Measurements from ENCODE around the gene DNAJC5.
"Not testable (repeated sequence)": the region's sequence is repeated elsewhere in the genome, so short reads cannot be mapped to it uniquely, and the experiment has no call there.

DNAJC5 gene

DNA sequence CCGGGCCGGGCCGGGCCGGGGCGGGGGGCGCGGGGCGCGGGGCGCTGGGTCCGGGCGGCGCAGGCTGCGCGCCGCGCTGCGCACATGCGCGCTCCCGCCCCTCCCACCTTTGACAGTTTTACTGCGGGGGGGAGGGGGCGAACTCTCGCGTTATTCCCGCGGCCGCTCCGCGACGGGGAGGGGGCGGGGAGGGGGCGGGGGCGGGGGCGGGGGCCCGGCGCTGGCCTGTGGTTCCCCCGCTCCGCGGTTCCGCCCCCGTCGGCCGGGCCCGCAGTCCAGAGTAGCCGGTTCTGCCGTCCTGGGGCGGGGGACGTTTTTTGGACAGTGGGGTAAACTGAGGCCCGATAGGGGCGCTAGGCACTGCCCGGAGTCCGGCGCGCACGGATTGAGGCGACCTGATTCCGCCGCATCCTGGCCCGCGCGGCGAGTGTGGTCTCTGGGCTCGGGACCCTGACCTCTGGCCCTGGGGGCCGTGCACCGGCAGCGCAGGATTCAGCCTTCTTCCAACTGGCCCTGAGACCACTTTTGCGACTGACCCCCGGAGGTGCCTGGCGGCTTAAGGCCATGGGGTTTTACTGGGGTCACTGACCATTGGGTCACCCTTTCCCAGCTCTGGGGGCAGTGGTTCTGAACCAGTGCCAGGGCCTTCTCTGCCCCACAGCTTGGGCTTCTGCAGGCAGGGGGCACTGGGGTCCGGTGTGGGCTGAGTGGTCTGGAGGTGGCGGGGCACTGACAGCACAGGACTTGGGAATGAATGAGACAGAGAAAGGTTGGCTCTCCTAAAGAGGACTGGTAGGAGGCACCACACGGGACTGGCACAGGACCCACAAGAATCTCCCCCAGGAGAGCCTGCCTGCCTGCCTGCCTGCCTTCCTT, 75.2 kb downstream of the DNAJC5 start, which contains the start of gene ZNF512B:
Gene ZNF512B (minus strand): TSS at position 93 of the 876 bp plus-strand sequence. CDS start 1,980 bp downstream, outside the sequence.
- DNase-seq: no peak

DNA sequence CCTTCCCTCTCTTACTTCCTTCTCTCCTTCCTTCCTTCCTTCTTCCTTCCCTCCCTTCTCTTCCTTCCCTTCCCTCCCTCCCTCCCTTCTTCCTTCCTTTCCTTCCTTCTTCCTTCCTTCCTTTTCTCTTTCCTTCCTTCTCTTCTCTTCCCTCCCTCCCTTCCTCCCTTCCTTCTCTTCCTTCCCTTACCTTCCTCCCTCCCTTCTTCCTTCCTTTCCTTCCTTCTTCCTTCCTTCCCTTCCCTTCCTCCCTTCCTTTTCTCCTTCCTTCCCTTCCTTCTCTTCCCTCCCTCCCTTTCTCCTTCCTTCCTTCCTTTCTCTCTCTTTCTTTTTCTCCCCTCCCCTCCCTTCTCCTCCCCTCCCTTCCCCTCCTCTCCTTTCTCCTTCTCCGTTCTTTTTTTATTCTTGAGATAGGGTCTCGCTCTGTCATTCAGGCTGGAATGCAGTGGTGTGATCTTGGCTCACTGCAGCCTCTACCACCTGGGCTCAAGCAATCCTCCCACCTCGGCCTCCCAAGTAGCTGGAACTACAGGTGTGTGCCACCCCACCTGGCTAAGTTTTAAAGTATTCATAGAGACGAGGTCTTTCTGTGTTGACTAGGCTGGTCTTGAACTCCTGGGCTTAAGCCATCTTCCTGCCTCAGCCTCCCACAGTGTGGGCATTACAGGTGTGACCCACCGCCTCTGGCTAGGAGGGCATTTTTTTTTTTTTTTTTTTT, 75.9 kb downstream of the DNAJC5 start:
- no peak for DNase-seq

DNA sequence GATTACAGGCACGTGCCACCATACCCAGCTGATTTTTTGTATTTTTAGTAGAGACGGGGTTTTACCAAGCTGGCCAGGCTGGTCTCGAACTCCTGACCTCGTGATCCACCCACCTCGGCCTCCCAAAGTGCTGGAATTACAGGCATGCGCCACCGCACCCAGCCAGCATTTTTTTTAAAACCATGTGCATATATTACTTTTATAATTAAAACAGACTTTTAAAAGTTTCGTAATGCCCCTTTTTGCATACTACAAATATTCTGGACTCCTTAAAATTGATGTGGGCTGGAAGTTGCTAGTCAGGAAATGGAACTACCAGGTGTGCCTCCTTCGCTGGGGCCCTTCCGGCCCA, 77.0 kb downstream of the DNAJC5 start:
- DNase-seq: not testable (repeated sequence)

DNA sequence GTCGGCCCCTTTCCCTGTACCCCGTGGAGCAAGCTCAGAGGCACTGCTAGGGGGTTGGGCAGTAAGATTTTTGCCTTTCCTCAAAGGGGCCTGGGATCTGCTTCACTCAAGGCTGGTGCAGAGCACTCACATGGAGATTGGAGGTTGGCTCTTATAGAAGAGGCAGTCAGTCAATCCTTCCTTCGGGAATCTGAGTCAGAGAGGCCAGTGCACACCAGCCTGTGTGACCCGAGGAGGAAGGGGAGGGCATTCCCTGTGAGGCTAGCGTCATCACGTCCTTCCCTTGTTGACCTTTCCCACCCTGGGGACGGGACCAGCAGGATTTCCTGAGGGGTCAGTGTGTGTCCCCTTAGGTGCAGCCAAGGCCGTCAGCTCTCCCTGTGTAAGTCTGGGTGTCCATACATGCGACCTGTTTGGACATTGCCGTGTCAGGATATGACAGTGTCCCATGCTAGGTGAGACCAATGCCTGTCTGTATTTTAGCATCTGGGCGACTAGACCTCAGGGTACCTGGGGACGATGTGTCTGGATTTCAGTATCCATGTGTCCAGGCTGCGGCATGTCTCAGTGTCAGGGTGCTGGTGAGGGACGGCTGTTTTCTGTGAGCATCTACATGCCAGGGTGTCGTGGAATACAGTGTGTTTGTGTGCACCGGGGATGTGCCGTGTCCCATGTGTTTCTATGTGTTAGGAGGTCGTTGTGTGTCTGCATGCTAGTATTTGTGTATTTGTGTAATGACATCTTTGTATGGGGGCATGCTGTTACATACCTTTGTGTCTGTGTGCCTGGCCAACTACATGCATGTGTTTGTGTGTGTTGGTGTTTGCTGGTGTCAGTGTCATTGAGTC, 77.6 kb downstream of the DNAJC5 start:
- no peak for DNase-seq

DNA sequence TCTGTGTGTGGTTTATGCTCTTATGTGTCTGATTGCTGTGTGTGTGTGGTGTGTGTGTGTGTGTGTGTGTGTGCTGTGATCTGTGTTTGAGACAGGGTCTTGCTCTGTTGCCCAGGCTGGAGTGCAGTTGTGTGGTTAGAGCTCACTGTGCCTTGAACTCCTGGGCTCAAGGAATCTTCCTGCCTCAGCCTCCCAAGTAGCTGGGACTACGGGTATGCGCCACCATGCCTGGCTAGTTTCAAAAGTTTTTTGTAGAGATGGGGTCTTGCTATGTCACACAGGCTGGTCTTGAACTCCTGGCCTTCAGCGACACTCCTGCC, 78.2 kb downstream of the DNAJC5 start:
- no peak for DNase-seq

DNA sequence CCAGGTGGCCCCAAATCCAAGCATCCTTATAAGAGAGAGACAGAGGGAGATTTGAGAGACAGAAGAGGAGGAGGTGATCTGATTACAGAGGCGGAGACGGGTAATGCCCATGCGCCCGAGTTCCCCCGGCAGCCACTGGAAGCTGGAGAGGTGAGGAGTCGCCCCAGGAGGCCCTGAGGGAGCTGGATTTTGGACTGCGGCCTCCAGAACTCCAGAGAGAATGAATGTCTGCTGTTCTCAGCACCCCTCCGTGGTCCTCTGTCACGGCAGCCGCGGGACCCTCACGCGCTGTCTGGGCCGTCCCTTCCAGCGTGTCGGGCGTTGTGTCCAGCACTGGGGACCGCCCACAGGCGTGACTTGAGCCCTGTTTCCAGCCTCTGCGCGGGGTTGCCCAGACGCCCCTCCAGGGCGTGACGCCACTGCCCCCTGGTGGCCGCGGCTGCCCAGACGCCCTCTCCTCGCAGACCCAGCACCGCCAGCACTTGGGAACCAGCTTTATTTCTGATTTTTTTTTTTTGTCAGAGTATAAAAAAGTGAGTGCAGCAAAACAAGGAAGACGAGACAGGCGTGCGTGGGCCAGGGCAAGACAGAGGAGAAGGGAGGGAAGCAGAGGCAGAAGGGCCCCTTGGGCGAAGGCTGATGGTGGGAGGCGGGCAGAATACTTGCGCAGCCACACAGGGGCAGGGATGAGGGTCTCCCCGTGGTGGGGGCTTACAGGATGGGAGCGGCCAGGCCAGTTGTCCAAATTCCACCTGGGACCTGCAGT, 78.9 kb downstream of the DNAJC5 start:
- peak; percentile 66 for DNase-seq

DNA sequence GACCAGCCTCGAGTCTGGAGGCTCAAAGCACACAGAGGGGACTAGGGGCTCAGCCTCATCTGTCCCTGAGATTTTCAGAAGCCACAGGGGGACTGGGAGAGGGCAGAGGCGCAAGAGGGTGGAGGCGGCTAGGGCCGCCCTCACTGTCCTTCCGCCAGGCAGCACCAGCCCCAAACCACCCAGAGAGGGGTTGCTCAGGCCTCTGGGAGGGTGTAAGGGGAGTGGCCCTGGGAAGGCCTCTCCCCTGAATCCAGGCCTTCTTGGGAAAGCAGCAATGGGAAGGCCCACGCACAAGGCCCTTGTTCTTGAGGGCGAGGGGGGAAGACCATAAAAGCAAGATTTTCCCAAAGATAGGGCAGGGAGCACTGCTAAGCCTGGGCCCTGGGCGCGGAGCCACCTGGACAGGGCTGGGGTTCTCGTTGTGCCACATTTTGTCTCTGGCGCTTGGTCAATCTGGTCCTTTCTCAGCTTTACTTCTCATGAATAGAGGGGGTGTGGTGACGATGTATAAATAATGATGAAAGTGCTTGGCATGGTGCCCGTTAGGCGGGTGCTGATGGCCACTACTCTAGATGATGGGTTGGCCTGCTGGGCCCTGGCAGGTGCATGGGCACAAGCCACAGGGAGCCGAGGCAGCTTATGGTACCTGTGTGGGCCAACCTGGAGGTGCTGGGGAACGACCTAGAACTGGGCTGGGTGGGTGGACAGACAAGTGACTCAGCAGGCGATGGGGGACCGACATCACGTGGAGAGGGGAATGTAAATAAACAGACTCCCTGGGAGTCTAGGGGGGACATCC, 79.7 kb downstream of the DNAJC5 start:
- no peak for DNase-seq

DNA sequence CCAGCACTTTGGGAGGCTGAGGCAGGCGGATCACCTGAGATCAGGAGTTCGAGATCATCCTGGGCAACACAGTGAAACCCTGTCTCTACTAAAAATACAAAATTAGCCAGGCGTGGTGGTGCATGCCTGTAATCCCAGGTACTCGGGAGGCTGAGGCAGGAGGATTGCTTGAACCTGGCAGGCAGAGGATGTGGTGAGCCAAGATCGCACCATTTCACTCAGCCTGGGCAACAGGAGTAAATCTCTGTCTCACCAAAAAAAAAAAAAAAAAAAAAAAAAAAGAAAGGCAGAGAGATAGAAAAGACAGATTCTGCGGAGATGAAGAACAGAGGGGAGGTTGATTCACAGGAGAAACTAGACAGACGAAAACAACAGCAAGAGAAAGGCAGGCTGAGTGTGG, 81.6 kb downstream of the DNAJC5 start:
- not testable (repeated sequence) for DNase-seq

DNA sequence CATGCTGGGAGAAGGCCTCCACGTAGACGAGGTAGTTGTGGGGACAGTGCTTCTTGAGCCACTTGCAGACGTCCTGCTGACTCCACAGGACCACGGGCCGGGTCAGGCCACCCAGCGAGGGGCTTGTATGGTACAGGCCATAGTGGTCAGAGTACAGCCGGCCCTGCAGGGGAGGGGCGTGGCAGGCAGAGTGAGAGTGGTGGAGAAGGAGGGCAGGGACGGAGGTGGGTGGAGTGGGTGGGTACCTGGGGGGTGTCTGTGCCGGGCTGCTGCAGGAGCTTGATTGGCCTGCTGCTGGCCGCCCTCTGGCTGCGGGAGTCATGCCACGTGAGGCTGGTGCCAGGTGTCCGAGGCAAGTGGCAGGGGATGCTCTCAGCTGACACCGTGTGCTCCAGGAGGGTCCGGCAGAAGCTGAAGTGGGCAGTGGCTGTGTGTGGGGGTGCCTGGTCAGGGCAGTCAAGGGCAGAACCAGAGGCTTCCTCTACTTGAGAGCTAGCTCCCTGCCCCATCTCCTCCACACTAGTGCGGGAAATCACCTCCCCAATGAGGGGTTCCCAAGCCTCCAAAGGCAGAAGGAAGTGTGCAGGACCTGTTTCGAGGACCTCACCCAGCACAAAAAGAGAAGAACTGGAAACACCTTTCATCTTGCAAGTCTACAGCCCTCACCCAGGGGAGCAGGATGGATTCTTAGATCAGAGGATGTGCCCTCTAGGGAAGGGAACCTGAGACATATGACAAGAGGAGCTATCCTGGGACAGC, 82.2 kb downstream of the DNAJC5 start:
- DNase-seq: no peak

DNA sequence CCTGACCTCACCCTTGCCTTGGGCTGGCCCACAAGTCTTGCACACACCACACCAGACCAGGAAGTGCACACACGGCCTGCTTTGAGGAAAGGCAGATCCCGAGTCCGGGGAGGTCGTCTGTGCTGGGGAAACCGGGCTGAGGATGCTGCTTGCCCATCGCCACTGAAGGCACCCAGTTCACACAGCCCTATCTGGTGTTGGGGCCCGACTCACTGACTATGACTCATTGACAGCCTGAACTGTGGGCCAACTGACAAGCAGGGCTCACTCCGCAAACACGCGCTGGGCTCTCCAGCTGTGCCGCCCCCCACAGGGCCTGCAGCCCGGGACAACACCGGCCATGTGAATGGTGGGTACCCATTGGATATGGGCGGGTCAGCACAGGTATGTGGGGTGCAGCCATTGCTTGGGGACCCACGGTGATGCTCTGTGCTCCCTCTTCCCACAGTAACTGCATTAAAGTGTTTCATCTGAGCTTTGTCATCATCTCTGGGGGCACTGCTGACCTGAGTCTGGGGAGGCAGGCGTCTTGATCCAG, 82.9 kb downstream of the DNAJC5 start:
- peak; percentile 87 for DNase-seq

DNA sequence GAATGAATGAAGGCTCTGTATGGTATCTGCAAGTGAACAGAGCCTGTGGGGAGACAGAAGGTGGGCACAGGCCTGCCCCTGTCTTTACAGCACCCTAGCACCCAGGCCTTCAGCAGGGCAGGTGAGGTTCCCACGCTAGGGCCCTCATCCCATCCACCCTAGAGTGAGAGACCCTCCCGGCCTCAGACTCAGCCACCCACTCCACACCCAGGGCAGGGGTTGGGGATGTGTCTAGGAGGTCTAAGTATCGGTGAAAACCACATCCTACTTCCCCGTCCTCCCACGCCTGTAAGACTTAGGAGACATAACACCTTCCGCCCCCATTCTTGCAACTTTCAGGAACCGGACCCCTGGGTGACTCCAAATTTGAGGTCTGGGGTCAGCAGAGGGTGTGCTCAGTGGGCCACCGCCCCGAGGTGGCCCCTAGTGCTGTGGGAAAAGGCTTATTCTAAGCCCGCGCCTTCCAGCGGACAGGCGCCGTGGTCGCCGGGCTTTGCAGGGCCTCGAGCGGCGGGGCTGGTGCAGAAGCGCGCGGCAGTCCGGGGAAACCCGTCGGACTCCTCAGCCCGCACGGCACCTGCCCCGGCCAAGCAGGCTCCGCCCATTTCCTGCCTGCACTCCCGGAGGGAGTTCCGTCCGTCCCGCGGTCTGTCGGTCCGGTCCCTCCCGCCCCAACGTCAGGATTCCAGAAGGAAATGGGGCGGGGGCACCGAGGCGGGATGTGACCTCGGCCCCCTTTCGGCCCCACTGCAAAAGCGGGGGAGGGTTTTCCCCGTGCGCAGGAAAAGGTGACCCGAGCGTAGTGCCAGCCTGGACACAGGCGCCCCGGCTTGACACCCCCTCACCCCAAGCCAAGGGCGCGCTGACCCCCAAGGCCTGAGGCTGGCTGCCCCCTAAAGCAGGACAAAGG, 83.6 kb downstream of the DNAJC5 start:
- peak; percentile 72 for DNase-seq

DNA sequence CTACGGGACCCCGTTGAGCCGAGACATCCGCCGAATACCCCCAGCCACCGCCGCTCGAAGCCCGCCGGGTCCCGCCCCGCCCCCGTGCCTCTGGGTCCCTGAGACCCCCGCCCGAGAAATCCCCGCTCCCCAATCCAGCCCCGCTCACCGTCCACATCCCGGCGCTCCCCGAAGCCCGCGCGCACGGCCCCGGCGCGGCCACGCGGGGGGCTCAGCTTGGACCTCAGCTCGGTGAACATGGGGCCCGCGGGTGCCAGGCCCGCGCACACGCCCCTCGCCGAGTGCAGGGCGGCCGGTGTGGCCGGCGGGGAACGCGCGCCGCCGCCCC, 84.3 kb downstream of the DNAJC5 start:
- no peak for DNase-seq

DNA sequence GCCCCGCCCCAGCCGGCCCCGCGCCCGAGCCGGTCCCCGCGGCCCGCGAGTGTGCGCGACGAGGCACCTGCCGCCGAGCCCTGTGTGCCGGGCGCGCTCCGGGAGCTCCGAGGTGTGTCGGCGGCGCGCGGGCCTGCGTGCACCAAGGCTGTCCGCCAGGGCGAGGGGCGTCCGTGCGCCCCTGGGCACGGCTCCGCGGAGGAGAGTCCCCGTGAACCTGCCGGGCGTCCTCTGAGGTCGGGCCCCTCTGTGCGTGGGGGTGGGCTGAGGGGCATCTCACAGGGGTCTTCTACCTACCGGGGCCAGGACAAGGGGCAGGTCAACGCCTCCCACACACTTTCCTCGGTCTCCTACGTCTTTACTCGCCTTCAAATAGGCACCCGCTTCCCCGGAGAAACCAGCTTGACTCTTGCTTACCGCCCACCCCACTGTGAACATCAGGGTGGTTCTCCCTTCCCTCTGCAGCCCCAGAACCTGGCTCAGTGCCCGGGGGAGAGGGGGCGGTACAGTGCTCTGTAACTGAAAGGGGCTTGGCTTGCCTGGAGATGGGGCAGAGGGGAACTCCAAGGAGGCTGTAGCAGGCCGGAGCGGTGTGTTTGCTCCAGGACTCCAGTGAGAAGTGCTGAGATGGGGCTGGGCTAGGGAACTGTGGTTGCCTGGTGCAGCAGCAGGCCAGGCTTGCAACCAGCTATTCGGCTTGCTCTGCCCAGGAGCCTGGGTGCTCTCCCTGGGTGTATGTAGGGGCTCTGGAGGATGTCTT, 84.8 kb downstream of the DNAJC5 start, which contains the start of gene SAMD10:
Gene SAMD10 (minus strand): TSS at position 86 of the 760 bp plus-strand sequence. CDS start 175 bp downstream, outside the sequence.
- DNase-seq: peak; percentile 77

DNA sequence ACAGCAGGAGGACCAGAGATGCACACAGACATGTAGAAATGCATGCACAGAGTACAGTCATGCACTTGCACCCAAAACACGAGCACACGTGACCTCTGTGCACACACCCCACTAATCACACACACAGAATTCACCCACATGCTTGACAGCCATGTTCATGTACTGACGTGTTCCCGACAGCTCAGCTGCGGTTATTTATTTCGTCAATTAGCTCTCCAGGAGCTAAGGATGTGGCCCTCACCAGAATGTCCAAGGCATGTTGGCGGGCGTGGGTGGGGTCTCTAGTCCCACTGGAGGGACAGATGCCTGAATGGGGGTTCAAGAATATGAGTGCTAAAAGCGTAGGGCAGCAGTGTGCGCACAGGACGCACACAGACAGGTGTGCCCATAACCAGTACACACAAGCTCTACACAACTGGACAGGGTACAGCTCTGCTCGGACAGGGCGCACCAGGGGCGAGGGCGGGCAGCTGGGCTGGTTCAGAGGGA, 85.4 kb downstream of the DNAJC5 start:
- peak; percentile 77 for DNase-seq

DNA sequence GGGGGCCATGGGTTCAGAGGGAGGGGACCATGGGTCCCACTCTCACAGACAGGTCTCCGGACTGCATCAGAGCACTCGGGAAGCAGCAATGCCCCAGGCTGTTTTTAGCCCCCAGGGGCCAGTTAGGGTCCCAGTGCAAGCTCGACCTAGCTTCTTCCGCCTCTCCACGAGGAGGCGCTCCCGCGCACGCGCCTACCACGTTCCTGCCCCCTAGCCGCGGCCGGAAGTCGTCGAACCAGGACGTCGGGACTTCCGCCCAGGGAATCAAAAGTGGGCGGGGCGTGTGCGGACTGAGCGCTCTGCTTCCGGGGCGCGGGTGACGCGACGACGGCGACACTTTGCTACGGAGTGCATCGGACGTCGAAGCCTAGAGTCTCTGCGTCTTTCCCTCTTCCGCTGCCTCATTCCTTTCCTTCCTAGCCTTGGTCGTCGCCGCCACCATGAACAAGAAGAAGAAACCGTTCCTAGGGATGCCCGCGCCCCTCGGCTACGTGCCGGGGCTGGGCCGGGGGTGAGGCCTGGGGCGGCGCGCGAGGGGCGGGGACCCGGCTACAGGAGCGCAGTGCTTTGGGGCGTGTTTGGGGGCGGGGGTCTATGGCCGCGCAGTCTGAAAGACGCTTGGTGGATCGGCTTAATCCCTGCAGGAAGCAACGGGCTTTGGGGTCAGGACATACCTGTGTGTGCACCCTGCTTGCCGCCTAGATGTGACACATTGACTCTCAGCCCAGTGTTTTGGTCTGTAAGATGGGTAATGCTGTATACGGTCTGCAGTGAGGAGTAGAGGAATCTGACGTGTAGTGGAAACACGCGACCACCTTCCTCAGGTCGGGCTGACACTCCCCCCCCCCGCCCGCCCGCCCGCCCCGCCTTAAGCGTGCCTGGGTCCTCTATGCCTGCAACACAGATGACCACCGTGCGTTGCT, 86.1 kb downstream of the DNAJC5 start, which contains the start of gene PRPF6:
Gene PRPF6 (plus strand): TSS at position 327 of the 923 bp plus-strand sequence. CDS start 114 bp downstream, at position 441.
- DNase-seq: peak; percentile 96

DNA sequence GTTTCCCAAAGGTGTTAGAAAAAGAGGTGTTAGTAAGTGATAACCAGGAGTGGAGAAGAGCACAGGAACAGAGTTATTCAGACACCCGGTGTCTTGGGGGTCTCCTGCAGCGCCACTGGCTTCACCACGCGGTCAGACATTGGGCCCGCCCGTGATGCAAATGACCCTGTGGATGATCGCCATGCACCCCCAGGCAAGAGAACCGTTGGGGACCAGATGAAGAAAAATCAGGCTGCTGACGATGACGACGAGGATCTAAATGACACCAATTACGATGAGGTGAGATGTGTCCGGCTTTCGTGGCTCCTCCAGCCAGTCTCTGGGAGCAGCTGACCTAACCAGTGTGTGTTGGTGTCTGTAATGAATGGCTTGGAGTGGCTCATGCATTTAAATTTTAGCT, 88.0 kb downstream of the DNAJC5 start:
- no peak for DNase-seq
